Fibroblast of peridontal ligament (primary cell): ENCODE measurements around the gene UAP1L1.

Experiments
- DNase-seq: peaks from one replicate; pipeline ENCODE4 v3.0.0-alpha.2; 2010; ENCODE audit errors: extremely low read depth

The UAP1L1 gene

DNA sequence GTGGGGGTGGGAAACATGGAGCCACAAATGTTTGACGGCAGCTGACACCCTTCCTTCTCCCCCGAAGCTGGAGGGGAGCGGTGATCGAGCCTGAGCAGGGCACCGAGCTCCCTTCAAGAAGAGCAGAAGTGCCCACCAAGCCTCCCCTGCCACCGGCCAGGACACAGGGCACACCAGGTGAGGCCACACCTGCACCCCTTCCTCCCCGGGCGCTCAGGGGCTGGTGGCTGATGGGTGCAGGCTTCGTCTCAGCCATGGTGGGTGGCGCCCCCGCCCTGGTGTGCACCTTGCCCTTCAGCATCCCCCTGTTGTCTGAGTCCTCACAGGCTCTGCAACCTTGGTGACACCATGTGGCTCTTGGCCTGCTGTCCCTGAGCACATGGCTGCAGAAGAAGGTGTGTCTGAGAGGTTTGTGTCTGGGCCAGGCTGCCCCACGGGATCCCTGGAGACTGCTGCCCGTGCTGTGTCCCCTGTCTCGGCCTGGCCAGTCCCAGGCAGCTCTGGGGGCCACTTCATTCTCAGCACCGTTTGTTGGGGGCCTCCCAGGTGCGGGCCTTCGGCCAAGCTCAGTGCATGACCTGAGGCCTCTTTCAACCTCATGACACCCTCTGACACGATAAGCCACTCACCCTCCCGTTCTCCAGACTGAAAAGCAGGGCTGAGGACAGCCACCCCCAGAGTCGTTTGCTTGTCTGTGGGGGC lies 20.6 kb downstream of the UAP1L1 start:
- DNase-seq: no peak

DNA sequence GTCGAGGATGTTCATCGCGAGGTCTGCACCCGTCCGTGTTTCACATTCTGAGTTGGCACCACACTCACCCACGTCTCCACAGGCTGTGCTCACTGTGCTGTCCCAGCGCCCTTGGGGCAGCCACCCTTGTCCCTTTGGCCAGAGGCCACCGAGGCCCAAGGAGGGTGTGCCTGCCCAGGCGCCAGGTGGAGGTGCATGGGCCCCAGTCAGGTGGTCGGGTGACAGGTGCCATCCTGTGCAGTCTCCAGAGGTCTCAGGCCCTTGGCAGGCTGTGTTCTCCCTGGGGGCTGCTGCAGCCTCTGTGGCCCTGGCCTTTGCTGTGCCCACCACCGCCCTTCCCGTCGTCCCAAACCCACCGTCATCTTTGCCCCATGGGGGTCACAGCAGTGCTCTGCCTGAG lies 21.9 kb downstream of the UAP1L1 start:
- no peak for DNase-seq

DNA sequence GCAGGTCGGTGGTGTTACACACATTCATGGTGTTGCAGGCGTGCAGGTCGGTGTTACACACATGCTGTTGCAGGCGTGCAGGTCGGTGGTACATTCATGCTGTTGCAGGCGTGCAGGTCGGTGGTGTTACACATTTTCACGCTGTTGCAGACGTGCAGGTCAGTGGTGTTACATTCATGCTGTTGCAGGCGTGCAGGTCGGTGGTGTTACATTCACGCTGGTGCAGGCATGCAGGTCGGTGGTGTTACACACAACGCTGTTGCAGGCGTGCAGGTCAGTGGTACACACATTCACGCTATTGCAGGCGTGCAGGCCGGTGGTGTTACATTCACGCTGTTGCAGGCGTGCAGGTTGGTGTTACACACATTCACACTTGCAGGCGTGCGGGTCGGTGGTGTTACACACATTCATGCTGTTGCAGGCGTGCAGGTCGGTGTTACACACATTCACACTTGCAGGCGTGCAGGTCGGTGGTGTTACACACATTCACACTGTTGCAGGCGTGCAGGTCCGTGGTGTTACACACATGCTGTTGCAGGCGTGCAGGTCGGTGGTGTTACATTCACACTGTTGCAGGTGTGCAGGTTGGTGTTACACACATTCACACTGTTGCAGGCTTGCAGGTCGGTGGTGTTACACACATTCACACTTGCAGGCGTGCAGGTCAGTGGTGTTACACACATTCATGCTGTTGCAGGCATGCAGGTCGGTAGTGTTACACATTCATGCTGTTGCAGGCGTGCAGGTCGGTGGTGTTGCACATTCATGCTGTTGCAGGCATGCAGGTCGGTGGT lies 26.1 kb downstream of the UAP1L1 start:
- no peak for DNase-seq

DNA sequence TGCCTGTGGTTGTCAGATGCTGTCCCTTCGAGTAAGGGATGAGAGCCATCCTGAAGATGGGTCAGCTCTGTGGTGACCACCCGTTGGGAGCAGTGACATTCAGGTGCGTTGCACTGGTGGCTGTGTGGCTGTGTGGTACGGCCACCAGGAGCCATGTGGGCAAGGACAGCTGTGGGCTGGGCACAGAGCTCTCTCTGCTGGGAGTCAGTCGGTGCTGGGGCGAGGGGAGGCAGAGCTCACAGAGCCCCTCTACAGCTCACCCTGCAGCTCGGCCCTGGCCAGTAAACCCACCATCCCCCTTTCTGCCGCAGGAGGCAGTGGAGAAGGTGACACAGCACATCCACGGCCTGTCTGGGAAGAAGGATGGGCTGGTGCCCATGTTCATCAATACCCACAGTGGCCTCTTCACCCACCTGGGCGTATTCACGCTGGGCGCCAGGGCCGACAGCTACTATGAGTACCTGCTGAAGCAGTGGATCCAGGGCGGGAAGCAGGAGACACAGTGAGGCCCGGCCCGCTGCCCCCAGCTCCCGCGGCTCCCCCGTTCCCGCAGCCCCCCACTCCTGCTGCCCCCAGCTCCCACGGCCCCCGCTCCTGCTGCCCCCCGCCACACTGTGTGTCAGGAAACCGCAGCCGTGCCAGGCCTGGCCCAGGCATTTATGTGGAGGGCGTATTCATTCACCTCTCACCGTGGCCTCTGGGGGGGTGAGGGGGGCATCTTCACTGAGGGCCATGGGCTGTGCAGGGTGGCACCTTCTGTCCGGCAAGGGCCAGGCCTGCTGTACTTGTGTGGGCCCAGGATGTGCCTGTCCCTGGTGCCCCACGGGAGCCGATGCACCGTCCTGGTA lies 28.7 kb downstream of the UAP1L1 start:
- DNase-seq: no peak

GRCh38 chr9:137106662-137107250 lies 29.4 kb downstream of the UAP1L1 start:
- DNase-seq: no peak

DNA sequence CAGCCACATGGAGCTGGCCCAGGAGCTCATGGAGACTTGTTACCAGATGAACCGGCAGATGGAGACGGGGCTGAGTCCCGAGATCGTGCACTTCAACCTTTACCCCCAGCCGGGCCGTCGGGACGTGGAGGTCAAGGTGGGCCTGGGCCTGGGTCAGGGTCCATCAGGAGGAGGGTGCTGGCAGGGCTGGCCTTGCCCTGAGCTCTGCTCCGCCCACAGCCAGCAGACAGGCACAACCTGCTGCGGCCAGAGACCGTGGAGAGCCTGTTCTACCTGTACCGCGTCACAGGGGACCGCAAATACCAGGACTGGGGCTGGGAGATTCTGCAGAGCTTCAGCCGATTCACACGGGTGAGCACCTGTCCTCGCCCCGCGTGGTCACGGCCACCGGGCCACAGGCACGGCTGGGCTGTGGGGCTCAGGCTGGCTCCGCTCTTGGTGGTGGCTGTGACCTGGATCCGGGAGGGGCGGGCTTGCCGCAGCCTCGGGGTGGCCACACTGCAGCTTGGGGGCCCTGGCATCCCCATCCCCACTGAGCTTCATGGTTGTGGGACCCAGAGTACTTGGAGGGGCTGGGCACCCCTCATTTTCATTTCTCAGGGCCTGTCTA lies 30.1 kb downstream of the UAP1L1 start:
- no peak for DNase-seq

DNA sequence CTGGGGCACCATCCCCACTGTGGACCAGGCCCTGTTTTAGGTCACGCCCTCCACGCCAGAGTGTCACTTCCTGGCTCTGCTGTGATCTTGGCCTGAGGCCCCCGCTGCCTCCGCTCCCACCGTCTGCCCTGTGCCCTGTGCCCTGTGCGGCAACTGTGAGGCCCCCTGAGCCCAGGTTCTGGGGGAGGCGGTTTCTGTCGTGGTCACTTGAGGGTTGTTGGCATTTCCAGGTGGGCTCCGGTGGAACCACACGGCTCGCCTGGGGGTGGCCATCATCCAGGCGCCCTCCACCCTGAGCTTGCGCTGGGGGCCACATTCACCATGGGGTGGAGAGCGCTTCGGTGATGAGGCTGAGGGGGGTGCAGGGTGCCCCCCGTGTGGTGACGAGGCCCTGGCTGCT lies 30.7 kb downstream of the UAP1L1 start:
- no peak for DNase-seq

- DNase-seq: no peak
Observed at GRCh38 chr9:137108608-137109249, 31.4 kb downstream of the UAP1L1 start.

- DNase-seq: no peak
Observed at GRCh38 chr9:137109250-137110146, 32.2 kb downstream of the UAP1L1 start.

GRCh38 chr9:137110147-137110910 lies 33.0 kb downstream of the UAP1L1 start:
- DNase-seq: no peak

- DNase-seq: no peak
Observed at GRCh38 chr9:137110911-137111787, 33.8 kb downstream of the UAP1L1 start.

GRCh38 chr9:137111788-137112563 lies 34.7 kb downstream of the UAP1L1 start:
- DNase-seq: no peak

GRCh38 chr9:137112564-137113384 lies 35.5 kb downstream of the UAP1L1 start:
- no peak for DNase-seq

GRCh38 chr9:137113385-137114159 lies 36.3 kb downstream of the UAP1L1 start:
- DNase-seq: no peak

DNA sequence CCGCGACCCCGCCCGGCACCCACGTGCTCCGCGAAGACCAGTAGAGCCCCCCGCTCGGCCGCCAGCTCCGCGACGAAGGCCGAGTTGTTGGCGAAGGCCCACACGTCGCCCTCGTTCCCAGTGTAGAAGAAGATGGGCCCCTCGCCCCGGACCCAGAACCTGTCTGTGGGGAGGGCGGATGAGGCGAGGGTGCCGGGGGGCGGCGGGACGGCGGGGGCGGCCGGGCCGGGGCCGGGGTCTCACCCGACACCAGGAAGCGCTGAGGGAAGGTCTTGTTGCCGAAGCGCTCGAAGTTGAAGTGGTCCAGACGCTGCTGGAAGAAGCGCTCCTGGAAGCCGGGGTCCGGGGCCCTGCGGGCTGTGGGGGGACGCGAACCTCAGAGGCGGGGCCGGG lies 36.9 kb downstream of the UAP1L1 start:
- no peak for DNase-seq
